ENCODE measurements around the gene DEPP1. TPM values are rescaled to one million over a fixed set of nuclear protein-coding genes. Genes with fewer than 3 reads are reported as not detected.

Gene DEPP1
- total RNA-seq, 1 experiment from 2014 or later, result 3.8 TPM

DNA sequence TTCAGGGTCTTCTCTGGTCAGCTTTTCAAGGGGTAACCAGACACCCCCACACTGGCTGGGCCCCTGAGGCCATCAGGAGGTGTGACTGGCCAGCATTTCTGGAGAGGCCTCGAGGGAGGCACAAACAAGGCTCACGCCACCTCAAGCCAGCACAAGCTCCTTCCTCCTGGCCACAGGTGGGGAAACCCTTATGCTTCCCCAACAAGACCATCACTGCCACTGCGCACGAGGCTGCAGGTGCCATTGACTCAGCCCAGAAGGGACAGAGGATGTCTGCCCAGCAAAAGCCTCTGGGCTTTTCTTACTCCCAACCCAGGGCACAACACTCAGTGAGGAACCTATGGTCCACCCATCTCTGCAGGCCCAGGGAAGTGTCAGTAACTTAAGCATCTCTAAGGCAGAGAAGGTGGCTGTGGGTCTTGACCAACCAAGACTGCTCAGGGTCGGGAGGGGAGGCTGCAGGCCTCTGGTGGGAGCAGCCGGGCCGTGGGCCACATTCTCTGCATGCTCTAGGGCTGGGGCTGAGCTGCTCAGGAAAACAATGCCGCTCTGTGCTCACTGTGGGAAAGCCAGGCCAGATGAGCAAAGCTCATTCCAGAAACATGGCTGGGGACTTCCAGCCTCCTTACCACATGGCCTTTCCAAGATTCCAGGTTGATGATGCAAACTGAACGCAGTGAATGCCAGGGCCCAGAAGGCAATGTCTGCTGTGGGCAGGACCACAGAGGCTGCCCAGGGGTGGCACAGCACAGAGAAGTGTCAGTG lies 43.2 kb downstream of the DEPP1 start:
- Histone ChIP-seq H3K27ac (ENCODE audit: low read depth, low read length) (no peak overlapping the region), H3K4me2 (ENCODE audit: low read length) (no peak overlapping the region), H3K27me3 (ENCODE audit: insufficient read depth, low read length) (no peaks in the 10 kb centered on the region), H3K9me3 (ENCODE audit: control insufficient read depth in 1 of 2, insufficient read depth in 1 of 2, low read depth in 1 of 2, low read length in 2 of 2) (no peaks in the 10 kb centered on the region), H3K4me1 (ENCODE audit: control insufficient read depth in 1 of 2, insufficient read depth in 2 of 2, low read length in 2 of 2) (no peaks in the 10 kb centered on the region), H4K20me1 (ENCODE audit: insufficient read depth) (no peaks in the 10 kb centered on the region), H3K79me2 (ENCODE audit: insufficient read depth, low read length) (no peaks in the 10 kb centered on the region), H3K4me3 (replicated peaks in 1 of 2; ENCODE audit: low read depth in 1 of 2, low read length in 2 of 2) (no peak overlapping the region), H3K9me2 (ENCODE audit: insufficient read depth) (no peaks in the 10 kb centered on the region), H3K36me3 (ENCODE audit: control insufficient read depth in 1 of 2, insufficient read depth in 2 of 2, low read length in 2 of 2) (no peaks in the 10 kb centered on the region), H3K9ac (ENCODE audit: low read length) (no peak overlapping the region), H2AFZ (ENCODE audit: low read depth, low read length, poor library complexity, severe bottlenecking) (no peak overlapping the region)
- CTCF ChIA-PET, result no interaction called here
- RAD21 ChIA-PET (ENCODE audit: low non-redundant PET in 1 of 2, low total read pairs in 2 of 2, uncharacterized antibody in 2 of 2, unreplicated experiment in 2 of 2), result no interaction called here
- ATAC-seq, result no peak
- POLR2A ChIA-PET, result no interaction called here
- BruUV-seq (replicated peaks), result no TSS peak
- intact Hi-C loops (cut with micrococcal nuclease), result loop anchor here (10.0 kb wide), 1 partner anchor 299 kb away; no protein-coding TSS in a partner anchor
- TF ChIP-seq ZFX (IDR thresholded peaks at IDR 0.05), result no peak
- TF ChIP-seq CBX3 (IDR thresholded peaks at IDR 0.05; ENCODE audit: low read depth), result no peak
- TF ChIP-seq POLR2AphosphoS5 (IDR thresholded peaks at IDR 0.05; ENCODE audit: low read depth, low read length), result no peak
- no peak for TF ChIP-seq RAD21 (IDR thresholded peaks at IDR 0.05; ENCODE audit: low read depth)
- no peak for TF ChIP-seq ELF1 (IDR thresholded peaks at IDR 0.05; ENCODE audit: borderline replicate concordance, low read depth)
- TF ChIP-seq, protein P1, sequence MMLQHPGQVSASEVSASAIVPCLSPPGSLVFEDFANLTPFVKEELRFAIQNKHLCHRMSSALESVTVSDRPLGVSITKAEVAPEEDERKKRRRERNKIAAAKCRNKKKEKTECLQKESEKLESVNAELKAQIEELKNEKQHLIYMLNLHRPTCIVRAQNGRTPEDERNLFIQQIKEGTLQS (IDR thresholded peaks at IDR 0.05), result no peak
- TF ChIP-seq, protein P2, sequence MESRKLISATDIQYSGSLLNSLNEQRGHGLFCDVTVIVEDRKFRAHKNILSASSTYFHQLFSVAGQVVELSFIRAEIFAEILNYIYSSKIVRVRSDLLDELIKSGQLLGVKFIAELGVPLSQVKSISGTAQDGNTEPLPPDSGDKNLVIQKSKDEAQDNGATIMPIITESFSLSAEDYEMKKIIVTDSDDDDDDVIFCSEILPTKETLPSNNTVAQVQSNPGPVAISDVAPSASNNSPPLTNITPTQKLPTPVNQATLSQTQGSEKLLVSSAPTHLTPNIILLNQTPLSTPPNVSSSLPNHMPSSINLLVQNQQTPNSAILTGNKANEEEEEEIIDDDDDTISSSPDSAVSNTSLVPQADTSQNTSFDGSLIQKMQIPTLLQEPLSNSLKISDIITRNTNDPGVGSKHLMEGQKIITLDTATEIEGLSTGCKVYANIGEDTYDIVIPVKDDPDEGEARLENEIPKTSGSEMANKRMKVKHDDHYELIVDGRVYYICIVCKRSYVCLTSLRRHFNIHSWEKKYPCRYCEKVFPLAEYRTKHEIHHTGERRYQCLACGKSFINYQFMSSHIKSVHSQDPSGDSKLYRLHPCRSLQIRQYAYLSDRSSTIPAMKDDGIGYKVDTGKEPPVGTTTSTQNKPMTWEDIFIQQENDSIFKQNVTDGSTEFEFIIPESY (IDR thresholded peaks at IDR 0.05; ENCODE audit: extremely low read depth, insufficient replicate concordance, low read length), result no peak
- TF ChIP-seq YY1 (IDR thresholded peaks at IDR 0.05; ENCODE audit: extremely low read depth, insufficient replicate concordance, low read depth, low read length), result no peak
- TF ChIP-seq SP1 (IDR thresholded peaks at IDR 0.05; ENCODE audit: low read depth), result no peak
- TF ChIP-seq JUND (IDR thresholded peaks at IDR 0.05), result no peak
- no peak for TF ChIP-seq EZH2 (IDR thresholded peaks at IDR 0.05)
- TF ChIP-seq, protein P3, sequence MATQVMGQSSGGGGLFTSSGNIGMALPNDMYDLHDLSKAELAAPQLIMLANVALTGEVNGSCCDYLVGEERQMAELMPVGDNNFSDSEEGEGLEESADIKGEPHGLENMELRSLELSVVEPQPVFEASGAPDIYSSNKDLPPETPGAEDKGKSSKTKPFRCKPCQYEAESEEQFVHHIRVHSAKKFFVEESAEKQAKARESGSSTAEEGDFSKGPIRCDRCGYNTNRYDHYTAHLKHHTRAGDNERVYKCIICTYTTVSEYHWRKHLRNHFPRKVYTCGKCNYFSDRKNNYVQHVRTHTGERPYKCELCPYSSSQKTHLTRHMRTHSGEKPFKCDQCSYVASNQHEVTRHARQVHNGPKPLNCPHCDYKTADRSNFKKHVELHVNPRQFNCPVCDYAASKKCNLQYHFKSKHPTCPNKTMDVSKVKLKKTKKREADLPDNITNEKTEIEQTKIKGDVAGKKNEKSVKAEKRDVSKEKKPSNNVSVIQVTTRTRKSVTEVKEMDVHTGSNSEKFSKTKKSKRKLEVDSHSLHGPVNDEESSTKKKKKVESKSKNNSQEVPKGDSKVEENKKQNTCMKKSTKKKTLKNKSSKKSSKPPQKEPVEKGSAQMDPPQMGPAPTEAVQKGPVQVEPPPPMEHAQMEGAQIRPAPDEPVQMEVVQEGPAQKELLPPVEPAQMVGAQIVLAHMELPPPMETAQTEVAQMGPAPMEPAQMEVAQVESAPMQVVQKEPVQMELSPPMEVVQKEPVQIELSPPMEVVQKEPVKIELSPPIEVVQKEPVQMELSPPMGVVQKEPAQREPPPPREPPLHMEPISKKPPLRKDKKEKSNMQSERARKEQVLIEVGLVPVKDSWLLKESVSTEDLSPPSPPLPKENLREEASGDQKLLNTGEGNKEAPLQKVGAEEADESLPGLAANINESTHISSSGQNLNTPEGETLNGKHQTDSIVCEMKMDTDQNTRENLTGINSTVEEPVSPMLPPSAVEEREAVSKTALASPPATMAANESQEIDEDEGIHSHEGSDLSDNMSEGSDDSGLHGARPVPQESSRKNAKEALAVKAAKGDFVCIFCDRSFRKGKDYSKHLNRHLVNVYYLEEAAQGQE (IDR thresholded peaks at IDR 0.05; ENCODE audit: low read depth), result no peak
- TF ChIP-seq, protein P4, sequence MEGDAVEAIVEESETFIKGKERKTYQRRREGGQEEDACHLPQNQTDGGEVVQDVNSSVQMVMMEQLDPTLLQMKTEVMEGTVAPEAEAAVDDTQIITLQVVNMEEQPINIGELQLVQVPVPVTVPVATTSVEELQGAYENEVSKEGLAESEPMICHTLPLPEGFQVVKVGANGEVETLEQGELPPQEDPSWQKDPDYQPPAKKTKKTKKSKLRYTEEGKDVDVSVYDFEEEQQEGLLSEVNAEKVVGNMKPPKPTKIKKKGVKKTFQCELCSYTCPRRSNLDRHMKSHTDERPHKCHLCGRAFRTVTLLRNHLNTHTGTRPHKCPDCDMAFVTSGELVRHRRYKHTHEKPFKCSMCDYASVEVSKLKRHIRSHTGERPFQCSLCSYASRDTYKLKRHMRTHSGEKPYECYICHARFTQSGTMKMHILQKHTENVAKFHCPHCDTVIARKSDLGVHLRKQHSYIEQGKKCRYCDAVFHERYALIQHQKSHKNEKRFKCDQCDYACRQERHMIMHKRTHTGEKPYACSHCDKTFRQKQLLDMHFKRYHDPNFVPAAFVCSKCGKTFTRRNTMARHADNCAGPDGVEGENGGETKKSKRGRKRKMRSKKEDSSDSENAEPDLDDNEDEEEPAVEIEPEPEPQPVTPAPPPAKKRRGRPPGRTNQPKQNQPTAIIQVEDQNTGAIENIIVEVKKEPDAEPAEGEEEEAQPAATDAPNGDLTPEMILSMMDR (IDR thresholded peaks at IDR 0.05 in 2 of 3, conservative IDR thresholded peaks at IDR 0.05 in 1 of 3; ENCODE audit: borderline replicate concordance in 1 of 3, insufficient read depth in 1 of 3, low read depth in 2 of 3, low read length in 2 of 3), result no peak
- TF ChIP-seq, protein P5, sequence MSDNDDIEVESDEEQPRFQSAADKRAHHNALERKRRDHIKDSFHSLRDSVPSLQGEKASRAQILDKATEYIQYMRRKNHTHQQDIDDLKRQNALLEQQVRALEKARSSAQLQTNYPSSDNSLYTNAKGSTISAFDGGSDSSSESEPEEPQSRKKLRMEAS (IDR thresholded peaks at IDR 0.05), result no peak
- no peak for TF ChIP-seq SIN3A (IDR thresholded peaks at IDR 0.05; ENCODE audit: low read depth)
- TF ChIP-seq FOSL1 (IDR thresholded peaks at IDR 0.05; ENCODE audit: low read depth), result no peak
- TF ChIP-seq POLR2A (IDR thresholded peaks at IDR 0.05; ENCODE audit: borderline replicate concordance, extremely low read depth, insufficient read depth, insufficient read length), result no peak
- no peak for DNase-seq (ENCODE audit: low read depth, low spot score)
